Nephron progenitor cell (in vitro differentiated cells): Measurements from ENCODE around the gene B4GALT3.

Source experiments
- DNase-seq: peaks from one replicate; pipeline ENCODE4 v3.0.0; 2021
- H3K27ac Mint-ChIP-seq: 2 replicates; pipeline ENCODE4 v1.8.0; 2021; ENCODE audit warnings: mild to moderate bottlenecking, moderate library complexity, mixed read lengths
- H3K27me3 Mint-ChIP-seq: 2 replicates; pipeline ENCODE4 v1.8.0; 2021; ENCODE audit warnings: mild to moderate bottlenecking, low read depth, mixed read lengths; ENCODE audit not compliant: poor library complexity
- H3K36me3 Mint-ChIP-seq: 2 replicates; pipeline ENCODE4 v1.8.0; 2021; ENCODE audit warnings: low read depth, mixed read lengths
- H3K4me1 Mint-ChIP-seq: 2 replicates; pipeline ENCODE4 v1.8.0; 2021; ENCODE audit warnings: mixed read lengths
- H3K4me3 Mint-ChIP-seq: 2 replicates; pipeline ENCODE4 v1.8.0; 2021; ENCODE audit warnings: mild to moderate bottlenecking, moderate library complexity, mixed read lengths
- H3K9me3 Mint-ChIP-seq: 2 replicates; pipeline ENCODE4 v1.8.0; 2021; ENCODE audit warnings: mild to moderate bottlenecking, moderate library complexity, mixed read lengths
- TF ChIP-seq, protein P1 (sequence below): fragments of 200-600 bp; sonication (generic); IDR thresholded peaks from 2 replicates; pipeline ENCODE4 v1.5.0; 2021; ENCODE audit warnings: antibody characterized with exemption

The B4GALT3 gene

DNA sequence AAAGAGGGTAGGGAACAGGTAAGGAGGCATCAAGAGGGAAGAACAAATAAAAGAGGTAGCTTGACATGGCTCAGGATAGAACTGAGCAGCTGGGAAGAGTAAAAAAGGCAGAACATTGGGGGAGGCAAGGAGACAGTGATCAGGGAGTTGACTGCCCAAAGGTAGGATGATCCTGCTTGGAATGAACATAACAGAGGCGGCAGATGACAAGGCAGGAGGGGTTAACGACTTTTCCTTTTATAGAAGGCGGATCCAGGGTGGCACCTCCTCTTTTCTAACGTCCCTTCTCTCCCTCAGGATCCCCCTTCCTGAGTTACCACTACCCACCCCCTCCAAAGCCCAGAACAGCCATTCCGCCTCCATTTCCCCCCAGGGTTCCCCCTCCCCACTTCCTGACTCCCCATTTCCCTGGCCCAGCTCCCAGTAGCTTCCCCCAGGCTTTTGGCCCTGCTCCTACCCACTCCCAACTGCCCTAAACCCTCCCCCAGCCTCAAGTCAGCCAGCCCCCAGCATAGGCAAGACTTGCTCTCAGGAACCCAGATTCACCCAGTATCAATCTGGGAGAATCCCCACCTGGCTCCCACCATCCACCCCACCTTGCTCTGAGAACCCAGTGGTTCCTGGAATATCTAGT, 22.3 kb upstream of the B4GALT3 start:
- no peak for DNase-seq
- Mint-ChIP-seq H3K9me3 (no peaks in the 10 kb centered on the region), H3K36me3 (peaks cover 10% of the 10 kb centered on the region), H3K4me3 (peak overlapping the region; percentile 79), H3K27ac (peak overlapping the region; percentile 7), H3K4me1 (peaks cover 74% of the 10 kb centered on the region), H3K27me3 (peaks cover 3% of the 10 kb centered on the region)
- TF ChIP-seq, protein P1, sequence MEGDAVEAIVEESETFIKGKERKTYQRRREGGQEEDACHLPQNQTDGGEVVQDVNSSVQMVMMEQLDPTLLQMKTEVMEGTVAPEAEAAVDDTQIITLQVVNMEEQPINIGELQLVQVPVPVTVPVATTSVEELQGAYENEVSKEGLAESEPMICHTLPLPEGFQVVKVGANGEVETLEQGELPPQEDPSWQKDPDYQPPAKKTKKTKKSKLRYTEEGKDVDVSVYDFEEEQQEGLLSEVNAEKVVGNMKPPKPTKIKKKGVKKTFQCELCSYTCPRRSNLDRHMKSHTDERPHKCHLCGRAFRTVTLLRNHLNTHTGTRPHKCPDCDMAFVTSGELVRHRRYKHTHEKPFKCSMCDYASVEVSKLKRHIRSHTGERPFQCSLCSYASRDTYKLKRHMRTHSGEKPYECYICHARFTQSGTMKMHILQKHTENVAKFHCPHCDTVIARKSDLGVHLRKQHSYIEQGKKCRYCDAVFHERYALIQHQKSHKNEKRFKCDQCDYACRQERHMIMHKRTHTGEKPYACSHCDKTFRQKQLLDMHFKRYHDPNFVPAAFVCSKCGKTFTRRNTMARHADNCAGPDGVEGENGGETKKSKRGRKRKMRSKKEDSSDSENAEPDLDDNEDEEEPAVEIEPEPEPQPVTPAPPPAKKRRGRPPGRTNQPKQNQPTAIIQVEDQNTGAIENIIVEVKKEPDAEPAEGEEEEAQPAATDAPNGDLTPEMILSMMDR, result no peak

- H3K27me3 Mint-ChIP-seq, result peaks cover 3% of the 10 kb centered on the region
- TF ChIP-seq, protein P1, result no peak
- H3K4me1 Mint-ChIP-seq, result peaks cover 68% of the 10 kb centered on the region
- peak within 1 kb of the TSS; percentile 79 for H3K4me3 Mint-ChIP-seq
- no peaks in the 10 kb centered on the region for H3K9me3 Mint-ChIP-seq
- peak within 1 kb of the TSS; percentile 86 for H3K27ac Mint-ChIP-seq
- H3K36me3 Mint-ChIP-seq, result peaks cover 4% of the 10 kb centered on the region
- no peak for DNase-seq
These were observed 21.7 kb upstream of the B4GALT3 start, which contains the start of gene ADAMTS4 for GRCh38 chr1:161198897-161199431. ADAMTS4 (minus strand) TSS chr1:161199054; CDS start chr1:161198627, 427 bp downstream.

DNA sequence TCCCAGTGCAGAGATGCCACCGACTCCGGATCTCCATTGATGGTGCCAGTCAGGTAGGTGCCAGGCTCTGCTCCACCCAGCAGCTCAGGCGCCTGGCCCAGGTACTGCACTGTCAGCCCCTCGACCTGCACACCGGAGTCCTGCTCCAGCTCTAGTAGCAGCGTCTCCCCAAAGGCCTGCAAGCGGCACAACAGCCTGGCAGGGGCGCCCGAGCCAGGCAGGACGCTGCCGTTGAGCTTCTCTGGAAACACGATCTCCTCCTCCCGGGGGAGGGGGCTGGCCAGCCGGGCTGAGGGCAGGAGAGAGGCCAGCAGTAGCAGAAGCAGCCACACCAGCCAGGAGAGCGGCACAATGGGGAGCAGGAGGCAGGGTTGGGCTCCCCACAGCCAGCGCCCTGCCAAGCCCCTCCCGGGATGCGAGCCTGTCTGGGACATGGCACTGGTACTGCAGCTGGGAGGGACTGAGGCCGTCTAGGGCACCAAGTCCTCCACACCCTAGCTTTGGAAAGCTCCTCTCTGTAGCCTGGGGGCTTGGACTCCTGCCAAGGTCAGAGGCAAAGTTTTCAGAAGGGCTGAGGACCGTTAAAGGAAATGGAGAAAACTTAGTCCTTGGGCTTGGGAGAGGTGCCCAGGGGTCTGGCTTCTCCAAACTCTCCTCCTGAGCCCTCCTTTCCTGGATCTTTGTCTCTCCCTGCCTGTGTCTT, 21.0 kb upstream of the B4GALT3 start:
- Mint-ChIP-seq H3K4me1 (peaks cover 62% of the 10 kb centered on the region), H3K4me3 (peak overlapping the region; percentile 79), H3K9me3 (no peaks in the 10 kb centered on the region), H3K27me3 (peaks cover 3% of the 10 kb centered on the region), H3K36me3 (no peaks in the 10 kb centered on the region), H3K27ac (peak overlapping the region; percentile 86)
- TF ChIP-seq, protein P1, result no peak
- DNase-seq, result peak; percentile 78

DNA sequence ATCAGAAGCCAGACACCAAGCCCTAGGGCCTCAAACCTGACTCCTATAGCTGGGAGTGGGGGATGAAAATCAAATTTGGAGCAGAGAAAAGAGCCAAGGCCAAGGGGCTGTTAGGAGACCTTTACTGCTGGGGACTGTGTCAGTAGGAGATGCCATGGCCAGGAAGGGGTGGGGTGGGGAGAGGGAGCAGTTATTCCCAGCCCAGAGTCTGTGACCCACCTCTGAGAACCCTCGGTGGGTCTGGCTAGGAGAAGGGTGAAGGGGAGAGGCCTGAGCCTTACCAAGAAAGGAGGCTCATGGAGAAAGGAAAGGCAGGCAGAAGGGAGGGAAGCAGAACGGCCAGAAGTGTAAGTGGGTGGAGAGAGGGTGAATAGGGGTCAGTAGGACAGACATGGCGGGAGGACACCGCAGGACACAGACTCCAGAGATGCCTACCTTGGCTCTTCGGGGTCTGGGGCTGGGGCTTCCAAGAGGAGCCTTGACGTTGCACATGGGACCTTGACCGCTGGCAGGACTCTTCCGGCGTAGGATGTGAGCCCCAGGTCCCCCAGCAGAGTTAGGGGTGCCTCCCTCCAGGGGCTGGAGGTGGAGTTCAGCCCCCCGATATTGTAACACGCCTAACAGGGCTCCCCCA, 20.4 kb upstream of the B4GALT3 start:
- peaks cover 65% of the 10 kb centered on the region for H3K4me1 Mint-ChIP-seq
- H3K9me3 Mint-ChIP-seq, result no peaks in the 10 kb centered on the region
- H3K36me3 Mint-ChIP-seq, result peaks cover 2% of the 10 kb centered on the region
- peaks cover 3% of the 10 kb centered on the region for H3K27me3 Mint-ChIP-seq
- H3K4me3 Mint-ChIP-seq, result peak overlapping the region; percentile 79
- DNase-seq, result no peak
- TF ChIP-seq, protein P1, result no peak
- H3K27ac Mint-ChIP-seq, result peak overlapping the region; percentile 52

GRCh38 chr1:161196521-161197451, 19.5 kb upstream of the B4GALT3 start:
- peak overlapping the region; percentile 79 for H3K4me3 Mint-ChIP-seq
- H3K9me3 Mint-ChIP-seq, result no peaks in the 10 kb centered on the region
- TF ChIP-seq, protein P1, result no peak
- peaks cover 60% of the 10 kb centered on the region for H3K4me1 Mint-ChIP-seq
- H3K27ac Mint-ChIP-seq, result no peak overlapping the region
- peak; percentile 31 for DNase-seq
- H3K27me3 Mint-ChIP-seq, result peaks cover 3% of the 10 kb centered on the region
- peaks cover 4% of the 10 kb centered on the region for H3K36me3 Mint-ChIP-seq
